ENCODE measurements around the gene TNK2. TPM values are rescaled to one million over a fixed set of nuclear protein-coding genes. Genes with fewer than 3 reads are reported as not detected.

TNK2 gene
- total RNA-seq, 1 donor from 2014 or later: 39.1 TPM

DNA sequence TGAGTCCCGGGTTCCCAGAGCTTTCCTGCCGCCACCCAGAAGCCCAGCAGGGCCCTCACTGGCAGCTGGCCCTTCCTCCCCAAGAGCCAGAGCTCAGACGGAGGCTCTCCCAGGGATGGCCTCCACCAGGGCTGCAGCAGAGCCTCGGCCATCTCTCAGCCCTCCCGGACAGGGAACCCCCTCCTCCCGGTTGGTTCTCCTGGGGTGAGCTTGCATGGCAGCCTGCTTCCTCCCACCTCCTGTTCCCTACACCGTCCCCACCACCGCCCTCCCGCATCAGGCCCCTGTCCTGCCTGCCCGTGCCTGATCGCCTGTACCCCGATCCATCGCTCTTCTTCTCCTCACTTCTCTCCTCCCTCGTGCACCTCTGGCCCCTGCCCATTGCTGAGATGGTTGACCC lies 72.6 kb downstream of the TNK2 start:
- Histone ChIP-seq H3K9me3 (ENCODE audit: insufficient read depth, low read depth, low read length) (no peaks in the 10 kb centered on the region), H3K4me3 (ENCODE audit: insufficient read depth, low read depth, low read length) (no peak overlapping the region), H2AFZ (ENCODE audit: low read depth, low read length) (no peak overlapping the region), H3K4me2 (ENCODE audit: low read length) (no peak overlapping the region), H3K4me1 (ENCODE audit: insufficient read depth, low read length) (no peaks in the 10 kb centered on the region), H3K27ac (ENCODE audit: low read depth, low read length) (no peak overlapping the region), H4K20me1 (ENCODE audit: insufficient read depth, low read length) (no peaks in the 10 kb centered on the region), H3K27me3 (ENCODE audit: insufficient read depth, low read length) (peaks cover 10% of the 10 kb centered on the region), H3K36me3 (ENCODE audit: insufficient read depth, low read length) (no peaks in the 10 kb centered on the region), H3K9ac (ENCODE audit: low read length) (no peak overlapping the region), H3K79me2 (ENCODE audit: insufficient read depth, low read length) (no peaks in the 10 kb centered on the region)
- H3K4me3 Mint-ChIP-seq (ENCODE audit: unreplicated experiment): no peak overlapping the region
- H3K4me1 Mint-ChIP-seq (ENCODE audit: low read depth, unreplicated experiment): no peaks in the 10 kb centered on the region
- FAIRE-seq: no peak
- peaks cover 3% of the 10 kb centered on the region for H3K9me3 Mint-ChIP-seq (ENCODE audit: unreplicated experiment)
- no peak for DNase-seq (ENCODE audit: low read depth)
- peaks cover 24% of the 10 kb centered on the region for H3K27me3 Mint-ChIP-seq (ENCODE audit: low read depth, unreplicated experiment)
- no peak overlapping the region for H3K27ac Mint-ChIP-seq (ENCODE audit: unreplicated experiment)
- no peaks in the 10 kb centered on the region for H3K36me3 Mint-ChIP-seq (ENCODE audit: low read depth, unreplicated experiment)
- TF ChIP-seq CTCF (IDR thresholded peaks at IDR 0.05; ENCODE audit: insufficient read depth, low read depth, low read length) (no peak), EZH2 (IDR thresholded peaks at IDR 0.05; ENCODE audit: insufficient read depth, low read length) (no peak)

DNA sequence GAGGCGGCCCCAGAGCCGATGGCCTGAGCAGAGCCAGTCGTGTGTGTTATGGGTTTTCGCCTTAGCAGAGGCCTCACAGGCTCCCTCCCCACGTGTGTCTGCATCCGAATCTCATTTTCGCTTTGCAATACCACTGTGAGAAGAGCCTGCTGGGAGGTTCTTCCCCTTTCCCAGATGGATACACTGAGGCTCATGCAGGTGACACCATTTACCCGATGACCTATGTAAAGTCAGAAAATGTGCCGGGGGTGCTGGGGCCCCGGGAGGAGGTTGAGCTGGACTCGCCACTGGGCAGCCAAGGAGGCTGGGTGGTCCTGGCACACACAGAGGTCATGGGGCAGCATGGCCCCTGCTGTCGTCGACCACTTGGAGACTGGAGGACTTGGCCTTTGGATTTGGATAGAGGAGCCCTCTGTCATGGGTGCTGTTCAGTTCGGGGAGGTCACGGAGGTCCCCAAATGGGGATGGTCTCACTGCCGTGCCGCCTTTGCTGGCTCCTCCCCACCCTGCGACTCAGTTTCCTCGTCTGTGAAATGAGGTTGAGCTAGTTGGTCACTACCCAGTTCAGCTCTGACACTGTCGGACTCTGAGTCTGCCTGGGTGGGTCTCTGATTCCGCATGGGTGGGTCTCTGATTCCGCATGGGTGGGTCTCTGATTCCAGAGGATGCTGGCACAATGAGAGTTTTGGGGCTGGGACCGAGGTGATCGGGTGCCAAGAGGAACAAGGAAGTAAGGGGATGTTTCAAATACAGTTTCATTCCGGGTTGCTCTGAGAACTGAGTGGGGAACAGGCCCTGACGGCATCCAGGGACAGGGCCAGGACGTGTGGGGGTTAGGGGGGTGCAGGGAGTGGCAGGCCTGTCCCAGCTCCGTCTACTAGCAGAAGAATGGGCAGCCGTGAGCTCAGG lies 73.4 kb downstream of the TNK2 start:
- H2AFZ ChIP-seq (ENCODE audit: low read depth, low read length): no peak overlapping the region
- H3K27me3 Mint-ChIP-seq (ENCODE audit: low read depth, unreplicated experiment): peaks cover 26% of the 10 kb centered on the region
- FAIRE-seq: no peak
- H3K36me3 Mint-ChIP-seq (ENCODE audit: low read depth, unreplicated experiment): no peaks in the 10 kb centered on the region
- H3K27me3 ChIP-seq (ENCODE audit: insufficient read depth, low read length): peaks cover 10% of the 10 kb centered on the region
- H3K4me2 ChIP-seq (ENCODE audit: low read length): no peak overlapping the region
- H3K79me2 ChIP-seq (ENCODE audit: insufficient read depth, low read length): no peaks in the 10 kb centered on the region
- TF ChIP-seq EZH2 (IDR thresholded peaks at IDR 0.05; ENCODE audit: insufficient read depth, low read length) (no peak), CTCF (IDR thresholded peaks at IDR 0.05; ENCODE audit: insufficient read depth, low read depth, low read length) (no peak)
- no peak overlapping the region for H3K4me3 Mint-ChIP-seq (ENCODE audit: unreplicated experiment)
- no peaks in the 10 kb centered on the region for H4K20me1 ChIP-seq (ENCODE audit: insufficient read depth, low read length)
- H3K4me1 Mint-ChIP-seq (ENCODE audit: low read depth, unreplicated experiment): no peaks in the 10 kb centered on the region
- H3K9ac ChIP-seq (ENCODE audit: low read length): no peak overlapping the region
- H3K27ac Mint-ChIP-seq (ENCODE audit: unreplicated experiment): no peak overlapping the region
- H3K36me3 ChIP-seq (ENCODE audit: insufficient read depth, low read length): no peaks in the 10 kb centered on the region
- no peaks in the 10 kb centered on the region for H3K9me3 ChIP-seq (ENCODE audit: insufficient read depth, low read depth, low read length)
- no peak overlapping the region for H3K4me3 ChIP-seq (ENCODE audit: insufficient read depth, low read depth, low read length)
- H3K27ac ChIP-seq (ENCODE audit: low read depth, low read length): no peak overlapping the region
- DNase-seq (ENCODE audit: low read depth): no peak
- peaks cover 6% of the 10 kb centered on the region for H3K9me3 Mint-ChIP-seq (ENCODE audit: unreplicated experiment)
- no peaks in the 10 kb centered on the region for H3K4me1 ChIP-seq (ENCODE audit: insufficient read depth, low read length)

- H3K27me3 Mint-ChIP-seq (ENCODE audit: low read depth, unreplicated experiment): peaks cover 10% of the 10 kb centered on the region
Observed at GRCh38 chr3:195829897-195830254, 78.5 kb downstream of the TNK2 start.

More at GRCh38 chr3:195829897-195830254, 78.5 kb downstream of the TNK2 start:
- Histone ChIP-seq H3K27me3 (ENCODE audit: insufficient read depth, low read length) (peaks cover 2% of the 10 kb centered on the region), H2AFZ (ENCODE audit: low read depth, low read length) (no peak overlapping the region), H3K4me1 (ENCODE audit: insufficient read depth, low read length) (no peaks in the 10 kb centered on the region), H4K20me1 (ENCODE audit: insufficient read depth, low read length) (no peaks in the 10 kb centered on the region), H3K27ac (ENCODE audit: low read depth, low read length) (no peak overlapping the region), H3K4me3 (ENCODE audit: insufficient read depth, low read depth, low read length) (no peak overlapping the region), H3K9me3 (ENCODE audit: insufficient read depth, low read depth, low read length) (no peaks in the 10 kb centered on the region), H3K36me3 (ENCODE audit: insufficient read depth, low read length) (no peaks in the 10 kb centered on the region), H3K4me2 (ENCODE audit: low read length) (no peak overlapping the region), H3K79me2 (ENCODE audit: insufficient read depth, low read length) (no peaks in the 10 kb centered on the region), H3K9ac (ENCODE audit: low read length) (no peak overlapping the region)
- Mint-ChIP-seq H3K36me3 (ENCODE audit: low read depth, unreplicated experiment) (no peaks in the 10 kb centered on the region), H3K4me3 (ENCODE audit: unreplicated experiment) (no peak overlapping the region), H3K4me1 (ENCODE audit: low read depth, unreplicated experiment) (no peaks in the 10 kb centered on the region), H3K27ac (ENCODE audit: unreplicated experiment) (no peak overlapping the region), H3K9me3 (ENCODE audit: unreplicated experiment) (peaks cover 2% of the 10 kb centered on the region)
- FAIRE-seq (no peak), DNase-seq (ENCODE audit: low read depth) (no peak)
- no peak for TF ChIP-seq EZH2 (IDR thresholded peaks at IDR 0.05; ENCODE audit: insufficient read depth, low read length)
- no peak for TF ChIP-seq CTCF (IDR thresholded peaks at IDR 0.05; ENCODE audit: insufficient read depth, low read depth, low read length)
